HG03571 (cell line): Measurements from ENCODE around the gene MRTO4.
"Not testable (repeated sequence)": the region's sequence is repeated elsewhere in the genome, so short reads cannot be mapped to it uniquely, and the experiment has no call there.

Experiments
- ATAC-seq: cut with Tn5 transposase; IDR thresholded peaks from one replicate; pipeline ENCODE4 v1.9.1; 2021; ENCODE audit not compliant: unreplicated experiment

The MRTO4 gene

DNA sequence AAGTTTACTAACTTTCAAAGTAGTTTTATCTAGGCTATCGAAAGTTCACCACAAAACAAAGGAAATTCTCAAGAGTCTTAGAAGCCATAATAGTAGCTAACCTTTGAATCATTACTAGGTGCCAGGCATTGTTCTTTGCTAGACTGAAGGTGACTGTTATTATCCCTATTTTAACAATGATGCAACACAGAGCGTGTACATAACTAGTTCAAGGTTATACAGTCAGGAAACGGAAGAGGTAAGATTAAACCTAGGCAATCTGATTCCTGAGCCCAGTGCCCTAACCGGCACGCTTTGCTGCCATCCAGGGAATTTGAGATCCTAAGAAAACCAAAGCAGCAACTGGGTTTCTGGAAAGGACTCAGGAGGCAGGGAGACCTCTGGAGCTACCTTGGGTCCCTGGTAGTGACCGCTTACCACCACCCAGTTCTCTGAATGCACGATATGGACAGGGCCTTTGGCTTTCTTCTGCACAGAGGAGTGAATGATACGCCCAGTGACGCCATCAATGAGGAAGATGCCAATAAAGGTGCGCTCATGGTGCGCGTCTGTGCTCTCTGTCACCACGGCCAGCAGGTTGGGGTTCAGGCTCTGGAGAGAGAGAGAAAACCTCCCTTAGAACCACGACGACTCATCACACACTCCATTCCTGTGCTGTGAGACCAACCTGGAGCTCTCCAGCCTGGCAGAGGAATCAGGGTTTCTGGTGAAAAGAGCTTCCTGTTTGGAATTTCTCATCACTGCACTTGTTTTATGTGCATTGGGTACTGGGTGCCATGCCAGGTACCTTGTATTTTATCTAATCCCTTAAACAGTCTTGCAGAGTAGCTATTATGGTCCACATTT is 28.4 kb upstream of the MRTO4 start:
- ATAC-seq: no peak

DNA sequence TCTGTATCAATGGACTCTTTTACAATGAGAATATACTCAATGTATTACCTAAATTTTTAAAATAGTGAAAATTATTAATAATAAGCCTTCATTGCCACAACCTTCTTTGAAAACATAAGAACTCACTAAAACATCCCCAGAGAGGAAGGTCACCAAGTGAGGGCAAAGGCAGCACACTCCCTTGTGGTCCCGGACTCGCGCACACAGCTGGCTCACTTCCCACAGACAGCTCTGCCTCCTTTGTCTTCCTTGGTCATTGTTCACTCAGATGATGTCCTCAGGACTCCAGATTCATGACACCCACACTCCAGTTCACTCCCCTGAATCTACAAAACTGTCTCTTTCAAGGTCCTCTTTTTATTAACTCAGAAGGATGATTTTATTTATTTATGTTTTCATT is 22.4 kb upstream of the MRTO4 start:
- ATAC-seq: no peak

- no peak for ATAC-seq
Measured at GRCh38 chr1:19229828-19230325, 21.7 kb upstream of the MRTO4 start.

DNA sequence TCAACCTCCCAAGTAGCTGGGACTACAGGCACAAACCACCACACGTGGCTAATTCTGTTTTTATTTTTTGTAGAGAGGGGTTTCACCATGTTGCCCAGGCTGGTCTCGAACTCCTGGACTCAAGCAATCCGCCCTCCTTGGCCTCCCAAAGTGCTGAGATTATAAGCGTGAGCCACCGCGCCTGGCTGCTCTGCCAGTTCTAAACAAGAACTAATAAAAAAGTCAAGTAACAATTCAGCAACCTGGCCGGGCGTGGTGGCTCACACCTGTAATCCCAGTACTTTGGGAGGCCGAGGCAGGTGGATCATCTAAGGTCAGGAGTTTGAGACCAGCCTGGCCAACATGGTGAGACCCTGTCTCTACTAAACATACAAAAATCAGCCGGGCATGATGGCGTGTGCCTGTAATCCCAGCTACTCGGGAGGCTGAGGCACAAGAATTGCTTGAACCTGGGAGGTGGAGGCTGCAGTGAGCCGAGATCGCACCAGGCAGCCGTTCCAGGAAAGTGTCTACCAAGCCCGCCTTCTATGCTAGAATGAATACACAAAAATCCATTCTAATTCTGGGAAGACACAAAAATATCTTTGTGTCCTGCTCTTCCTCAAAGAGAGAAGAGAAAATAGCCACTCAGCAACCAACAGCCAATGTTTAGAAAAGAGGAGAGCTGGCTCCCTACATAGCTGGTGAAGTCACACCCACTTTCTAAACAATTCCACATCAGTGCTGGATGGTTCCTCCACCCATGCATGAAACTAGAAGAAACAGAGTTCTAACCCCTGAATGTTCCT is 19.7 kb upstream of the MRTO4 start:
- not testable (repeated sequence) for ATAC-seq

GRCh38 chr1:19232524-19232846 is 19.1 kb upstream of the MRTO4 start:
- no peak for ATAC-seq

DNA sequence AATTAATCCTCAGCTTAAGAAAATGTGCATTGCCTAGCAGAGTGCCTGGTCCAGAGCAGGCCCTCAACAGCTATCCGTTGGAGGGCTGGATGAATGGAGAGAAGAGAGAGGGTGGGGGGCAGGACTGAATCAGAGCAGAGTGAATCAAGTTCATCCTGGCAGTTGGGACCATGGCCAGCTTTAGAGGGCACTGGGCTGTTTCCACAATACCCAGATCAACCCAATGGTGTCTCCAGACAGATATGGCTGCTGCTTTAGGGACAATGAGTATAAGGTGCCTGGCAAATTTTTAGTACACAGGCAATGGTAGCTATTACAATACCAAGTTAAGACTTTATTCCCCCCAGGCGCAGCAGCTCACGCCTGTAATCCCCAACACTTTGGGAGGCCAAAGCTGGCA is 17.4 kb upstream of the MRTO4 start:
- ATAC-seq: no peak

- ATAC-seq: no peak
Measured at GRCh38 chr1:19239876-19240275, 11.7 kb upstream of the MRTO4 start.

GRCh38 chr1:19240673-19241538 is 10.7 kb upstream of the MRTO4 start:
- no peak for ATAC-seq

DNA sequence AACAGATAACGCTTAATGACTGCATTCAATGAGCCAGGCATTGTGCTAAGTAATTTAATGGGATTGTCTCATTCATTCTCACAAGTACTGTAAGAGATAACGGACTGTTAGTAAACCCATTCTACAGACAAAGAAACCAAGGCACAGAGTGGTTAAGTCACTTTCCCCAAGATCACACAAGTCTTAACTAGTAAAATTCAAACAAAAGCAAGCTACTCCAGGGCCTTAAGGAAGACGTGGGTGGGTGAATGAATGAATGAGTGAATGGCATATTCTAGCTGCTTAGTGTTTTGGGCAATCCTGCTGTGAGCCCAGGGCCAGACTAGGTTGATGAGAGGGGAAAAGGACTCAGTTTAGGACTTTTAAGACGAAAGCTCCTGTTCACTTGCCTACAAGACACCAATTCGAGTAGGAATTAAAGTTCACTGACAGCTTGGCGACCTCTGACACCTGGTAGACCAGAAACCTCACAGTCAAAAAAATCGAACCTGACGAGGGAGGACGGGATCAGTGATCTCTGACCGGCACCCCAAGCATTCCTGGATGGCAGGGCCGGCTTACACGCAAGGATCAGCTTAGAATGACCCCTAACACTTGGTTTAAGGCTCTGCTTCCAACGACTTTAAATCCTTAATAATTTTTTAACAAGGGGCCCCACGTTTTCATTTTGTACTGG is 838 bp upstream of the MRTO4 start:
- no peak for ATAC-seq

- ATAC-seq: no peak
Measured at GRCh38 chr1:19254416-19254815, 2.8 kb downstream of the MRTO4 start.

GRCh38 chr1:19255288-19255687 is 3.7 kb downstream of the MRTO4 start:
- no peak for ATAC-seq

DNA sequence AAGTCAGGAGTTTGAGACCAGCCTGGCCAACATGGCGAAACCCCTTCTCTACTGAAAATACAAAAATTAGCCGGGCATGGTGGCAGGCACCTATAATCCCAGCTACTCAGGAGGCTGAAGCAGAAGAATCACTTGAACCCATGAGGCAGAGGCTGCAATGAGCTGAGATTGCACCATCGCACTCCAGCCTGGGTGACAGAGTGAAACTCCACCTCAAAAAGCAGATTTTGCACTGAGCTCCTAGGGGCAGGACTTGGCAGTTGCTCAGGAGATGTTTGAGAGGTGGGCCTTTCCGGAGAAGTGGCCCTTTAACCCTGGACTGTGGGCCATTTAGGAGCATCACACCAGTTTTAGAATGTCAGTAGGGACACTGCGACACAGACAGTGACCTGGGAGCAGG is 4.7 kb downstream of the MRTO4 start:
- not testable (repeated sequence) for ATAC-seq

- ATAC-seq: no peak
Measured at GRCh38 chr1:19257178-19257914, 5.7 kb downstream of the MRTO4 start.

- ATAC-seq: no peak
Measured at GRCh38 chr1:19258353-19258752, 6.7 kb downstream of the MRTO4 start.

- no peak for ATAC-seq
Measured at GRCh38 chr1:19260211-19261138, 8.9 kb downstream of the MRTO4 start.

- no peak for ATAC-seq
Measured at GRCh38 chr1:19262047-19262446, 10.4 kb downstream of the MRTO4 start.

GRCh38 chr1:19262744-19263143 is 11.1 kb downstream of the MRTO4 start:
- ATAC-seq: no peak

- ATAC-seq: no peak
Measured at GRCh38 chr1:19268445-19268844, 16.8 kb downstream of the MRTO4 start.
